Endothelial cell of umbilical vein (primary cell): Measurements from ENCODE around the gene DIO1. TPM values are rescaled to one million over a fixed set of nuclear protein-coding genes. Genes with fewer than 3 reads are reported as not detected.

Experiments
- BruUV-seq: library from RNA; stranded (reverse); fragments of 400-500 nt; replicated peaks from 2 replicates; lab custom pipeline; 2021; lab: Mats Ljungman, UMichigan
- CTCF ChIA-PET: fragments of 300-600, 350-600 bp; sonication (Branson Sonifier 250); formaldehyde crosslinking; loops from one replicate; lab custom pipeline; 2021; ENCODE audit warnings: antibody characterized with exemption, inconsistent platforms; lab: Charles Lee
- POLR2A ChIA-PET: fragments of 300-600, 350-600 bp; sonication (Branson Sonifier 250); formaldehyde crosslinking; loops from one replicate; lab custom pipeline; 2021; ENCODE audit warnings: antibody characterized with exemption, inconsistent platforms; lab: Charles Lee
- DNase-seq: peaks from one replicate; pipeline ENCODE4 v3.0.0-alpha.2; 2011; ENCODE audit warnings: low read depth, low spot score
- FAIRE-seq: peaks from 2 replicates; lab custom pipeline; 2011; peaks lifted over from hg19 to GRCh38; lab: Jason Lieb, UNC
- H2AFZ ChIP-seq: 2 replicates; pipeline ENCODE4 v1.6.0; 2012; ENCODE audit warnings: low read depth, low read length, control low read depth, inconsistent platforms
- H3K27ac ChIP-seq: 2 replicates; pipeline ENCODE4 v1.5.1; 2011; ENCODE audit warnings: low read depth, mild to moderate bottlenecking, control low read depth, low read length, moderate library complexity; ENCODE audit not compliant: insufficient read depth
- H3K27me3 ChIP-seq, 2 experiments: 2 replicates each; pipeline versions ENCODE4 v1.6.0 to v1.6.1; 2011; ENCODE audit warnings: low read length in 2 of 2, mixed read lengths in 1 of 2; ENCODE audit not compliant: control insufficient read depth in 2 of 2, insufficient read depth in 2 of 2
- H3K36me3 ChIP-seq, 2 experiments: 2 replicates in 1 of 2; 3 replicates in 1 of 2; pipeline ENCODE4 v1.5.1; 2011; ENCODE audit warnings: low read length in 2 of 2, mild to moderate bottlenecking in 1 of 2, moderate library complexity in 1 of 2; ENCODE audit not compliant: control insufficient read depth in 2 of 2, insufficient read depth in 2 of 2; ENCODE audit errors: extremely low read depth in 1 of 2
- H3K4me1 ChIP-seq: 3 replicates; pipeline ENCODE4 v1.5.1; 2011; ENCODE audit warnings: mild to moderate bottlenecking, low read length; ENCODE audit not compliant: control insufficient read depth, insufficient read depth; ENCODE audit errors: extremely low read depth
- H3K4me2 ChIP-seq: 2 replicates; pipeline ENCODE4 v1.6.1; 2011; ENCODE audit warnings: low read length, control low read depth, mixed read lengths; ENCODE audit not compliant: insufficient read depth
- H3K4me3 ChIP-seq, 3 experiments: fragments of 200-600 bp in 1 of 3; sonication (generic), shearing (Covaris generic) in 1 of 3; replicated peaks in 1 of 3; 2 replicates each; pipeline ENCODE4 v1.5.1; 2011 to 2016; ENCODE audit warnings: control low read depth in 3 of 3, low read length in 3 of 3, mild to moderate bottlenecking in 2 of 3, inconsistent platforms in 1 of 3, low read depth in 1 of 3, moderate library complexity in 1 of 3; ENCODE audit not compliant: insufficient read depth in 1 of 3
- H3K79me2 ChIP-seq: 2 replicates; pipeline ENCODE4 v1.6.0; 2012; ENCODE audit warnings: low read length, inconsistent platforms; ENCODE audit not compliant: control insufficient read depth, insufficient read depth
- H3K9ac ChIP-seq: replicated peaks from 2 replicates; pipeline ENCODE3; 2011; ENCODE audit warnings: low read length, control low read depth; ENCODE audit not compliant: insufficient read depth; ENCODE audit errors: extremely low read depth
- H3K9me1 ChIP-seq: replicated peaks from 3 replicates; pipeline ENCODE4 v1.6.0; 2011; ENCODE audit warnings: mild to moderate bottlenecking, low read length; ENCODE audit not compliant: control insufficient read depth, insufficient read depth; ENCODE audit errors: extremely low read depth
- H3K9me3 ChIP-seq: replicated peaks from 2 replicates; pipeline ENCODE4 v1.5.1; 2012; ENCODE audit warnings: low read length, inconsistent platforms; ENCODE audit not compliant: control insufficient read depth, insufficient read depth
- H4K20me1 ChIP-seq: replicated peaks from 2 replicates; pipeline ENCODE3; 2011; ENCODE audit warnings: mild to moderate bottlenecking, low read length; ENCODE audit not compliant: control insufficient read depth, insufficient read depth; ENCODE audit errors: extremely low read depth
- EZH2 ChIP-seq: IDR thresholded peaks from 2 replicates; pipeline ENCODE4 v1.6.1; 2012; ENCODE audit warnings: borderline replicate concordance, low read depth, mild to moderate bottlenecking, moderate library complexity, low read length, inconsistent platforms; ENCODE audit not compliant: severe bottlenecking
- FOS ChIP-seq: IDR thresholded peaks from 2 replicates; pipeline ENCODE4 v1.6.1; 2011; ENCODE audit warnings: mild to moderate bottlenecking, low read length, moderate library complexity, borderline replicate concordance; ENCODE audit not compliant: insufficient read depth
- GATA2 ChIP-seq: IDR thresholded peaks from 2 replicates; pipeline ENCODE4 v1.7.0; 2011; ENCODE audit warnings: low read depth, mild to moderate bottlenecking, moderate library complexity, mixed read lengths, low read length; ENCODE audit not compliant: insufficient read length, insufficient read depth
- JUN ChIP-seq: IDR thresholded peaks from 2 replicates; pipeline ENCODE4 v1.6.1; 2011; ENCODE audit warnings: borderline replicate concordance, low read depth; ENCODE audit not compliant: insufficient read length, insufficient read depth
- MAX ChIP-seq: IDR thresholded peaks from 2 replicates; pipeline ENCODE4 v1.6.1; 2011; ENCODE audit not compliant: insufficient read depth, insufficient read length
- MYC ChIP-seq: IDR thresholded peaks from one replicate; pipeline ENCODE4 v1.6.1; 2011; ENCODE audit warnings: mild to moderate bottlenecking, low read depth, low read length
- POLR2AphosphoS5 ChIP-seq: IDR thresholded peaks from 2 replicates; pipeline ENCODE4 v1.6.1; 2012; ENCODE audit warnings: low read depth, mild to moderate bottlenecking, control low read depth, low read length, moderate library complexity; ENCODE audit not compliant: insufficient read depth
- dilution Hi-C: fragments of 300-500 bp; cut with MboI; formaldehyde crosslinking; loops from one replicate; pipeline ENCODE4 v1.15.0; 2019; ENCODE audit warnings: low sequenced_read_pairs; ENCODE audit not compliant: extremely low pct_ligation_motif_present
- intact Hi-C: fragments of 100-400 bp; cut with micrococcal nuclease; formaldehyde crosslinking; loops from one replicate; pipeline ENCODE4 v1.10.0; 2022
- polyA plus RNA-seq, 4 experiments: library from polyadenylated mRNA; depleted of rRNA in 3 of 4; stranded (reverse) in 3 of 4; unstranded in 1 of 4; fragments of >200 nt; gene quantifications; 2 replicates each; pipeline versions ENCODE4 v1.2.1 to v1.2.3, GENCODE V29; 2011 to 2012; ENCODE audit warnings: missing spikeins in 1 of 4
- total RNA-seq: library from RNA; stranded (reverse); gene quantifications from 2 replicates; pipeline ENCODE4 v1.2.3, GENCODE V29; 2021

Gene DIO1
- total and polyA plus RNA-seq, 2 donors (not counting 3 experiments of a cell fraction or from before 2014, with no cell fraction given): not detected

- CTCF ChIA-PET: interaction anchor here (1.3 kb wide), 1 partner anchor 14 kb away, joined by 6 read pairs; no protein-coding TSS in a partner anchor
- H2AFZ ChIP-seq: no peak overlapping the region
- POLR2A ChIA-PET: no interaction called here
- no peaks in the 10 kb centered on the region for H3K9me3 ChIP-seq
- H3K36me3 ChIP-seq: no peaks in the 10 kb centered on the region
- H3K9ac ChIP-seq: no peak overlapping the region
- H3K4me3 ChIP-seq: no peak overlapping the region
- H3K4me1 ChIP-seq: peaks cover 8% of the 10 kb centered on the region
- no peak overlapping the region for H3K27ac ChIP-seq
- BruUV-seq: no TSS peak
- intact Hi-C loops (no loop called here), dilution Hi-C loops (no loop called here)
- TF ChIP-seq JUN (no peak), GATA2 (no peak), MYC (no peak), MAX (no peak)
- no peaks in the 10 kb centered on the region for H3K27me3 ChIP-seq
- no peaks in the 10 kb centered on the region for H4K20me1 ChIP-seq
- H3K79me2 ChIP-seq: no peaks in the 10 kb centered on the region
- H3K4me2 ChIP-seq: no peak overlapping the region
- H3K9me1 ChIP-seq: no peaks in the 10 kb centered on the region
- DNase-seq (no peak), FAIRE-seq (no peak)
Measured at GRCh38 chr1:53892911-53893310, 1.1 kb upstream of the DIO1 start.

DNA sequence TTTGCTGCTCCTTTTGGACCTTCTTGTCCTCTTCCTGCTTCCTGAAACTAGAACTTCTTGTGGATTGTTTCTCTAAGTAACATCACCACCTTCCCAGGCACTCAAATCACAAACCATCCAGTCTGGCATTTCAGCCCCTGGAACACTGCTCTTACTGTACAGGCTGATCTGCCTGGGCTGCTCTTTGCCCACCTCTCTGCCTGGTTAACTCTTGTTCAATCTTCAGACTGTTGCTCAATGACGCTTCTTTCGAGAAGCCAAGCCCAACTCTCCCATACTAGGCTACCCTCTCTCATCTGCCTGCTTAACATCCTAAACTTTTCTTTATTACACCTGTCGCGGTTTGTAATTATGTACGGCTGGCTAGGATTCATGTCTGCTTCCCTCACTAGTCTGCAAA lies 657 bp downstream of the DIO1 start:
- dilution Hi-C loops: no loop called here
- CTCF ChIA-PET: interaction anchor here (1.4 to 1.6 kb wide), 2 partner anchors 16 to 65 kb away, joined by 3 read pairs; no protein-coding TSS in a partner anchor

More for the DNA sequence above, 657 bp downstream of the DIO1 start:
- Histone ChIP-seq H3K4me1 (peaks cover 3% of the 10 kb centered on the region), H3K4me2 (no peak overlapping the region), H2AFZ (no peak overlapping the region), H3K9me1 (no peaks in the 10 kb centered on the region), H3K27ac (no peak overlapping the region), H4K20me1 (no peaks in the 10 kb centered on the region), H3K79me2 (no peaks in the 10 kb centered on the region), H3K9ac (no peak overlapping the region), H3K9me3 (no peaks in the 10 kb centered on the region), H3K27me3 (no peaks in the 10 kb centered on the region), H3K36me3 (no peaks in the 10 kb centered on the region), H3K4me3 (no peak overlapping the region)
- POLR2A ChIA-PET: no interaction called here
- DNase-seq (no peak), FAIRE-seq (no peak)
- BruUV-seq: no TSS peak
- no peak for TF ChIP-seq FOS
- TF ChIP-seq GATA2: no peak
- no peak for TF ChIP-seq EZH2
- TF ChIP-seq MYC: no peak
- TF ChIP-seq JUN: no peak
- no peak for TF ChIP-seq POLR2AphosphoS5
- intact Hi-C loops: no loop called here
